A549 (cell line): ENCODE data around the gene ARL11.

Experiments used
- TF ChIP-seq, protein P1 (sequence below): IDR thresholded peaks from 2 replicates; pipeline ENCODE4 v1.6.1; 2012
- TF ChIP-seq, protein P2 (sequence below): fragments of 200-600 bp; sonication (generic); IDR thresholded peaks from 2 replicates; pipeline ENCODE4 v1.6.1; 2016; ENCODE audit warnings: antibody characterized with exemption, mild to moderate bottlenecking, moderate library complexity

DNA sequence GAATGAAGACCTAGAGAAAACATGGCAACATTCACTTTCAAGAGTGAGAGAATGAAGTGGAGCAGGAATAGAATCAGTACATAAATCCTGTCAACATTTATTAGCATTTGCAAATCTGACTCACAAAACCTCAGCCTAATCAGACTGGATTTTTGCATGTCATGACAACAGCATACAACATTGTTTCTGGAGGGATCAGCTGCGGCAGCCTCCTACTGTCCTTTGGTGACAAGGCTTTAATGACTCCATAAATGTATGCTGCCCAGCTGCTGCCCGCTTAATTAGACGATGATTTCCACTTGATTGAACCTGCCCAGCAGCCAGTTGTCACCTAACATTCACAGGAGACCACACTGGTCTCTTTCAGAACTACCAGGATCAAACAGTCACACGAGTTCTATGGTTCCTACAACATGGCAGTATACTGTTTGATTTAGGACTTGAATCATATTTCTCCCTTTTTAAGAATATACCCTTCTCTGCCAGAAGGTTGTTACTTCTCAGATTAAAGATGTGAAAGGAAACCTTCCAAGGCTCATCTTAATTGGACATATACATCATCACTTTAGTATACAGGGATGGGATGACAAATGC lies 53.6 kb downstream of the ARL11 start:
- TF ChIP-seq, protein P1, sequence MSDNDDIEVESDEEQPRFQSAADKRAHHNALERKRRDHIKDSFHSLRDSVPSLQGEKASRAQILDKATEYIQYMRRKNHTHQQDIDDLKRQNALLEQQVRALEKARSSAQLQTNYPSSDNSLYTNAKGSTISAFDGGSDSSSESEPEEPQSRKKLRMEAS = no peak
- TF ChIP-seq, protein P2, sequence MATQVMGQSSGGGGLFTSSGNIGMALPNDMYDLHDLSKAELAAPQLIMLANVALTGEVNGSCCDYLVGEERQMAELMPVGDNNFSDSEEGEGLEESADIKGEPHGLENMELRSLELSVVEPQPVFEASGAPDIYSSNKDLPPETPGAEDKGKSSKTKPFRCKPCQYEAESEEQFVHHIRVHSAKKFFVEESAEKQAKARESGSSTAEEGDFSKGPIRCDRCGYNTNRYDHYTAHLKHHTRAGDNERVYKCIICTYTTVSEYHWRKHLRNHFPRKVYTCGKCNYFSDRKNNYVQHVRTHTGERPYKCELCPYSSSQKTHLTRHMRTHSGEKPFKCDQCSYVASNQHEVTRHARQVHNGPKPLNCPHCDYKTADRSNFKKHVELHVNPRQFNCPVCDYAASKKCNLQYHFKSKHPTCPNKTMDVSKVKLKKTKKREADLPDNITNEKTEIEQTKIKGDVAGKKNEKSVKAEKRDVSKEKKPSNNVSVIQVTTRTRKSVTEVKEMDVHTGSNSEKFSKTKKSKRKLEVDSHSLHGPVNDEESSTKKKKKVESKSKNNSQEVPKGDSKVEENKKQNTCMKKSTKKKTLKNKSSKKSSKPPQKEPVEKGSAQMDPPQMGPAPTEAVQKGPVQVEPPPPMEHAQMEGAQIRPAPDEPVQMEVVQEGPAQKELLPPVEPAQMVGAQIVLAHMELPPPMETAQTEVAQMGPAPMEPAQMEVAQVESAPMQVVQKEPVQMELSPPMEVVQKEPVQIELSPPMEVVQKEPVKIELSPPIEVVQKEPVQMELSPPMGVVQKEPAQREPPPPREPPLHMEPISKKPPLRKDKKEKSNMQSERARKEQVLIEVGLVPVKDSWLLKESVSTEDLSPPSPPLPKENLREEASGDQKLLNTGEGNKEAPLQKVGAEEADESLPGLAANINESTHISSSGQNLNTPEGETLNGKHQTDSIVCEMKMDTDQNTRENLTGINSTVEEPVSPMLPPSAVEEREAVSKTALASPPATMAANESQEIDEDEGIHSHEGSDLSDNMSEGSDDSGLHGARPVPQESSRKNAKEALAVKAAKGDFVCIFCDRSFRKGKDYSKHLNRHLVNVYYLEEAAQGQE = no peak
